GM18858 (cell line): ENCODE measurements around the gene UBIAD1.

Experiments
- ATAC-seq: cut with Tn5 transposase; IDR thresholded peaks from one replicate; pipeline ENCODE4 v1.9.1; 2021; ENCODE audit not compliant: unreplicated experiment

Gene UBIAD1

GRCh38 chr1:11337580-11338073 lies 64.6 kb downstream of the UBIAD1 start:
- no peak for ATAC-seq
